A172 (cell line): ENCODE measurements around the gene SPAAR. TPM values are rescaled to one million over a fixed set of nuclear protein-coding genes. Genes with fewer than 3 reads are reported as not detected.
A peak's percentile ranks its signal among the peaks of the same experiment; 100 is the strongest.

Experiments
- DNase-seq: peaks from one replicate; pipeline ENCODE4 v3.0.0-alpha.2; 2015; ENCODE audit warnings: low spot score
- total RNA-seq: library from RNA; depleted of rRNA; stranded (reverse); fragments of >200 nt; shearing (Covaris generic); gene quantifications from 2 replicates; pipeline ENCODE4 v1.2.3, GENCODE V29; 2014; rRNA removed

The SPAAR gene
- total RNA-seq, 1 experiment from 2014 or later = 0.31 TPM

DNA sequence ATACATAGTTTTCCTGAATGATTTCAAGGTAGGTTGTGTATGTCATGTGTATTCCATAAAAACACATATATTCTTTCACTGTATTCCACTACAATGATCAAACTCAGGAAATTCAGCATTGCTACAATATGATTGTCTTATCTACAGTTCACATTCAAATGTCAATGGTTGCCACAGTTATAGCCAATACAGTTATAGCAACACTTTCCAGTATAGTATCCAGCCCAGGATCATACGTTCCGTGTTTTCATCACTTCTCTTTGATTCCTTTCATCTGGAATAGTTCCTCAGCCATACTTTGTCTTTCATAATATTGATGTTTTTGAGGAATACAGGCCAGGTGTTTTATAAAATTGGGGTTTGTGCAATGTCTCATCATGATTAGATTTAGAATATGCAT is 39.2 kb downstream of the SPAAR start:
- no peak for DNase-seq

DNA sequence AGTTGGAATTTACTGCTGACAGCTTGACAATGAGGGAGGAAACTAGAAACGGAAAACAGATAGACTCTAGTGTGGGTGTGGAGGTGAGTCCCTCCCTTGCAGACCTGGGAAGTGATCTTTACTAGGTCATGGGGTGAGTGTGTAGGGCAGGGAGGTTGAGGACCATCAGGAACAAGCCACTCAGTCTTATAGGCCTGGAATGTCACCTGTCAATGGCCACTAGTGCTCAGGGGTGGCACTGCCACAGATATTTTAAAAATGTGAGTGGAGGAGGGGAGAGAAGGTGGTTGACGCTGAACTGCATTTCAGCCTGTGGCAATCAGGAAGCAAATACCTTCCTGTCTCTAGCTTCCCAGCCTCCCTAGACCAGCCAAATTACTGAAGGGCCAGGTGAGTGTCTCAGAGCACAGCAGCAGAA is 39.6 kb downstream of the SPAAR start:
- no peak for DNase-seq

DNA sequence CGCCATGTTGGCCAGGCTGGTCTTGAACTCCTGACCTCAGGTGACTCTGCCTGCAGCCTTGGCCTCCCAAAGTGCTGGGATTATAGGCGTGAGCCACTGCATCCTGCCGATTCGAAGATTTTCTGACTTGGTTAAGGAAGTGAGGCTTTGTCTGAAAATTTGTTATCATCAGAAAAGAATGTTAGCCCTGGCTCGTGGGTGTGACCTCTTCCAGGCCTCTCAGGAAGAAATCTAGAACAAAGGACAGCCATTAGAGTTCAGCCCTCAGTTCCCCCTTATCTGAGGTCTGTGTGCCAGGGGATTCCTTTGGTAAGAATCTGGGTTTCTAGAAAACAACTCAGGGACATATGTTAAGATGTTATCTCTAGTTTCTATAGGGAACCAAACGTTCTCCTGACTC is 42.4 kb downstream of the SPAAR start:
- peak; percentile 52 for DNase-seq

DNA sequence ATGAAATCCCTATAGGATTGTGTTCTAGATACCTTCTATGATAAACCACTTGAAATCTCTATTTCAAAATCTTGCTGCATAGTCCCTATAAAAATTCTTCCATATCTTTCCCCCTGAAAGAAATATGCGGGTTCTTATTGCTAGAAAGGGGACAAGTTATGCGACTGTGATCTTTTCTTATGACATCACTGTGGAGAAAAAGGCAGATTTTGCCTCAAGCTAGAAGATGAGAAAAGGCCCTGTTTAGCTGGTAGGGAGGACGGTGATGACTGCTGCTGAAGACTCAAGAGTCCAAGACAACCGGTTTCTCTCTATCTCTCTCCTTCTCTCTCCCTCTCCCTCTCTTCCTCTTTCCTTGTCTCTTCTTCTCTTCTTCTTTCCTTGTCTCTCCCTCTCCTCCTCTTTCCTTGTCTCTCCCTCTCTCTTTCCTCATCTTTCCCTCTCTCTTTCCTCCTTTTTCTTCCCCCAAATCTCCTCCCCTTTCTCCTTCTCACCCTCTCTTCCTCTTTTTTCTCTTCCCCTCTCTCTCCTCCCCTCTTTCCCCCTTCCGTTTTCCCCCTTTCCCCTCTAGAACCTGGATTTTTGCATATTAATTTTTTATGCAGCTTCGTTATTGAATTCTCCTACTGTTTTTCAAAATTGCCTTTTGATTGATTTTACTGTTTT is 43.4 kb downstream of the SPAAR start:
- no peak for DNase-seq

DNA sequence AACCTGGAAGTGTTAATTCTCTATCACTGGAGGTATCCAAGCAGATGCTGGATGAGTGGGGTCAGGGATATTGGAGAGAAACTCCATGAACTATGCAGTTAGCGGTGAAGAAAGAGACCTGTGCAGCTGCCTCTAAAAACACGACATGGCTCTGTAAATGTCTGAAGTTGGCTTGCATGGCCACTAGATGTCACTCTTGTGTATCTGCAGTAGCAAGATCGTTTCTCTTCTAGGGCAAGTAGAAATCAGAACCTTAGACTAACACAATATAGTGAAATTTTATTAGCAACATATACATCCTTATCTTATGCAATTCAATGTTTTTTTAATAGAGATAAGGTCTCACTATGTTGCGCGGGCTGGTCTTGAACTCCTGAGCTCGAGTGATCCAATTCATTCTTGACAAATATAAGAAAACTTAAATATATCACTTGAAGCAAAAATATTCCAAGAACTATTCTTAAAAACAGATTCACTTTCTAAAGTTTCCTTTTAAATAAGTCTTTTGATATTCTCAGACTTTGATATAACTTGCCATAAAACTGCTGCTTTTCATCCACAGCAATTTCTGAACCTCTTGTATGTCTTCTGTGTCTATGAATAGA is 45.8 kb downstream of the SPAAR start:
- DNase-seq = peak; percentile 68

DNA sequence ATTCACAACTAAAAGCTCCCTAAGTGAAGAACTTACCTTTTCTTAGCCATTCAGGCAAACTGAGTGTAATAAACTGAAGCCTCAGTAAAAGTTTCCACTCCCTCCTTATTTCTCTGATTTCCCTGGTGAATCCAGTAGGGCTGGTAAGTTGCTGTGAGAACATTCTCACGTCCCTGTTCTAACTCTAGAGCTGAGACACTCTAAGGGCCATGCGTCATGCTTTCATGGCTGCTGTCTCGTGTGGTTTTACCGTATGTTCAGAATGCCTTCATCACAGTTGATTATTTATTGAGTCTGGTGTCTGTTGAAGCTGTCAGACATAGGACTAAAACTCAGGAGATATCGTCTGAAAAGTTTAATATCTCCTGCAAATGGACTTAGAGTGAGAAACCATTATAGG is 47.4 kb downstream of the SPAAR start:
- no peak for DNase-seq

DNA sequence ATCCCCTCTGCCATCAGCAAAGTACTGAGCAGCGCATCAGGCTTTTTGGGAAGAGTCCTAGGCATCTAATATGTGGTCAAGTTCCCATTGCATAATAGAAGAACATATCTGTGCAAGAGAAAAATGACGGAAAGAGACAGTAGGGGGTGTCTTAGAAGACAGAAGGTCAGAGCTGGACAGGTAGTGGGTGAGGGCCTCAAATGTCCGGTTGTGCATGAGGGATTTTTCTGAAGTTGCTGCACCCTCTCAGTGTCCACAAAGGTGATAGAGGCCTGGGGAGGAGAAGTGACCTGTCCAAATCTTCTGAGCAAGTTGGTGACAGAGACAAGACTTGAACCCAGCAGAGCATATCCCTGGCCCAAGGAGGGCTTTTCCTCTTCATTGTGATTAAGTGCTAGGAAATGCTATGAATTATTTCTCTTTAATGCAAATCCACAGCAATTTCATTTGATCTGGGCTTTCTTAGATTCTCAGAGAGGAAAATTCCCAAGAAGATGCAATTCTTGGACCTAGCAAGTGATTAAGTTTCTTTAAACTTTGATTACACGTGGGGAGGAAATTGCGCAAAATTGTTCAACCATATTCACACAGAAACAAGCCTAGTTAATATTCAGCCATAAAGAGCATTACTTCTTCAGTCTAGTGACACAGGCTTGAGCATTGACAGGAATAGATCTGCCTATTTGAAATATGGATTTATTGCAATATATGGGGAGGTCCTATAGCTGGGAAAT is 49.0 kb downstream of the SPAAR start, which contains the start of gene OR2S2:
Gene OR2S2, minus strand, starts transcription at position 51 of the 734 bp plus-strand sequence. CDS start 56 bp downstream, outside the sequence.
- no peak for DNase-seq

DNA sequence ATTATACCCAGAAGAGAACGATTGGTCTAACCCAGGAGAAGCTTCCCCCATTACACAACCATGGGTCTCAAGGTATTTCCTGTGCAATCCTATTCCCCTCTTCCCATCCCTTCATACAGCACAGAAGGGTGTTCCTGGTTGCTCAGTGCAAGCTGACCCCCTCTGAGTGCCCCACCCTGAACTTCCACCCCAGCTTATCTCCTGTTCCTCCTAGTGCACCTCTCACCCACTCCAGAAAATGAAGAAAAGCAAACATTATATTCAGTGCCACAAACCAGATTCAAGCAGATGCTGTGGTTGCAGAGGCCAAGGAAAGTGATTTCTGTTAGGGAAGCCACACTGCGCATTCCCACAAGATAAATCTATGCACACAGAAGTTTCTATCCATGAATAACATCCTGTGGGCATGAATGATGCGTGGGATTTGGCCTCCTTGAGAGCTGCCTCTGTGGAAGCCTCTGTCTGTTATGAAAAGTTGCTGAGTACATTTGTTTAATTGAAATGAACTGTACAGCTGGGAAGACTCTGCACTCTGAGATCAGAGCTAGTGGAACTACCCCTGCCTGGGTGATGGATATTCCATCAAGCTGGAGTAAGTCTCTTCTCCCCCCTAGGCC is 50.9 kb downstream of the SPAAR start:
- no peak for DNase-seq

Other genes starting within 250 kb of the SPAAR start
- 2.5 and 3.6 TPM in 2 replicates for gene ARHGEF39, start 244.3 kb upstream of the SPAAR start, total RNA-seq
- not detected in 2 replicates for gene CA9, start 235.6 kb upstream of the SPAAR start, total RNA-seq
- gene TPM2, start 219.6 kb upstream of the SPAAR start, total RNA-seq = 423 and 447 TPM in 2 replicates
- gene TLN1, start 177.3 kb upstream of the SPAAR start, total RNA-seq = 139 and 155 TPM in 2 replicates
- 76.5 and 103 TPM in 2 replicates for gene CREB3, start 176.8 kb upstream of the SPAAR start, total RNA-seq
- 12.2 and 15.0 TPM in 2 replicates for gene GBA2, start 160.3 kb upstream of the SPAAR start, total RNA-seq
- gene RGP1, start 160.2 kb upstream of the SPAAR start, total RNA-seq = 10.4 and 16.1 TPM in 2 replicates
- not detected in 2 replicates for gene MSMP, start 155.2 kb upstream of the SPAAR start, total RNA-seq
- 1.9 and 2.1 TPM in 2 replicates for gene NPR2, start 117.9 kb upstream of the SPAAR start, total RNA-seq
- 0.21 and 0.29 TPM in 2 replicates for gene SPAG8, start 97.2 kb upstream of the SPAAR start, total RNA-seq
- gene HINT2, start 94.4 kb upstream of the SPAAR start, total RNA-seq = 36.3 and 49.2 TPM in 2 replicates
- not detected in 2 replicates for gene FAM221B, start 80.8 kb upstream of the SPAAR start, total RNA-seq
- gene TMEM8B, start 80.3 kb upstream of the SPAAR start, total RNA-seq = 1.6 and 2.7 TPM in 2 replicates
- not detected in 2 replicates for gene OR13J1, start 39.1 kb upstream of the SPAAR start, total RNA-seq
- gene HRCT1, start 3.3 kb upstream of the SPAAR start, total RNA-seq = 1.0 TPM in 1 of 2 replicates, not detected in the other
- not detected in 2 replicates for gene OR2S2, start 48.7 kb downstream of the SPAAR start, total RNA-seq
- 17.9 and 19.4 TPM in 2 replicates for gene RECK, start 127.4 kb downstream of the SPAAR start, total RNA-seq
- gene GLIPR2, start 227.2 kb downstream of the SPAAR start, total RNA-seq = 17.6 and 24.3 TPM in 2 replicates